ENCODE measurements around the gene SORCS2. TPM values are rescaled to one million over a fixed set of nuclear protein-coding genes. Genes with fewer than 3 reads are reported as not detected.

SORCS2 gene
- total RNA-seq, 1 experiment from 2014 or later: 0.05 TPM

DNA sequence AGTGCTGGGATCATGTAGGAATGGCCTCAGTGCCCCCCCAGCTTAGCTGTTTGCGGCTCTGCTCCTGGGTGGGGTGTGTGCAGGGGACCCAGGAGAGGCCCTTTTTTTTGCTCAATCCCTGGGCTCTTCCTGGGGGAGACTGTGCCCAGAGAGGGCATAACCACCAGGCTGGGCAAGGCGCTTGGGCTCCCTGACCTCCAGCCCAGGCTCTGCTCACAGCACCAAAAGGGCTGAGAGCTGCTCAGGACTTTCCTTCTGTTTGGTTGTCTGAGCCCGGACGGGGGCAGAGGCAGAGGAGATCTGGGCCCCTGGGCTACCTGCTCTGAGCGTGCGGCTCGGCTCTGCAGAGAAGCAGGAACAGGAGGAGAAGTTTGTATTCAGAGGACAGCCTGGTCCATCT, 177.7 kb downstream of the SORCS2 start:
- Histone ChIP-seq H3K9me3 (replicated peaks) (no peaks in the 10 kb centered on the region), H3K36me3 (no peaks in the 10 kb centered on the region), H3K4me3 (no peak overlapping the region), H3K27ac (no peak overlapping the region), H3K4me1 (replicated peaks) (no peaks in the 10 kb centered on the region), H3K27me3 (replicated peaks) (no peaks in the 10 kb centered on the region)
- no peak for DNase-seq (ENCODE audit: low read depth in 1 of 2, low spot score in 2 of 2)

DNA sequence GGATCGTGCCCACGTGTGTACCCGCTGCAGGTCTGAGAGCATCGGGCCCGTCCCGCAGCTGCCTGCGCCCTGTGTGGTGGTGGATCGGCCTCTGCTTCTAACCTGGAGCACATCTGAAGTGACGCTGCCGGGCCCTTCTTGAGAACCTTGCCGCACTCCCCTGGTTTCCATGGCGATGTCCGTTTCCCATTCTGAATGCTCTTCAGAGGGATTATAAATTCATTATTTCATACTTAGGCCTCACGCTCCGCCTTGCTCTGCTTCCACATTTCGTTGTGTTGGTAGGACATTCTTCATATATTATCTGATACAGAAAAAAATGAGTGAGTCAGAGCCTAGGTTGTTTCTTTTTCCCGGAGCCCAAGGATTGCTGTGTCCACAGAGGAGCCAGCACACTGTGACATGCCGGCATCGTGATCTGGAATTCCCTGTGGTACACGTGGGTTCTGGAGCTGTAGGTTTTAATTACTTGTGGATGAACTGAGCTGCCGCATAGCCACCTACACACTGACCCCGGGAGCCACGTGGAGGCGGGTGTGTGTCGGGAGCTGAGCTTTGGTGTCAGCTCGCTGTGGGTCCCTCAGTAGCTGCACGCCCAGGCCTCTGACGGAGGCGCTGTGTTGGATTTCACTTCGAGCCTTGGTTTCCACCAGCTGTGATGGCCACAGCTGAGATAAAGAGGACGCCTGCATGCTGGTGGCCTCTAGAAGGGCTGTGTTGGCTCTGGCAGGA, 179.0 kb downstream of the SORCS2 start:
- Histone ChIP-seq H3K27me3 (replicated peaks) (no peaks in the 10 kb centered on the region), H3K27ac (no peak overlapping the region), H3K36me3 (no peaks in the 10 kb centered on the region), H3K4me1 (replicated peaks) (no peaks in the 10 kb centered on the region), H3K4me3 (no peak overlapping the region), H3K9me3 (replicated peaks) (no peaks in the 10 kb centered on the region)
- no peak for DNase-seq (ENCODE audit: low read depth in 1 of 2, low spot score in 2 of 2)

DNA sequence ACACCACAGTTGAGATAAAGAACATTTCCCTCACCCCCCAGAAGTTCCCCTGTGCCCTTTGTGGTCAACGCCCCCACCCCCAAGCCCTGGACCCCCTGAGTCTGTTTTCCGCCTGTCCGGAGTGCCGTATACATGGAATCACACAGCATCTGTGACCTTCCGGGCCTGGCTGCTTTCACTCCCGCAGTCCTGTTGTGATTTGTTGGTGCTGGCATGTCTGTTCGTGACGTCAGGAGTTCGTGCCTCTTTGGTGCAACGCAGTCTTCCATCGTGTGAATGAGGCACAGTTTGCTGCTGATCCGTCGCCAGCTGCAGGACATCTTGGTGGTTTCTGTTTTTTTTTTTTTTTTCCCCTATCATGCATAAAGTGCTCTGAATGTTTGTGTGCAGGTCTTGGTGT, 180.3 kb downstream of the SORCS2 start:
- no peaks in the 10 kb centered on the region for H3K27me3 ChIP-seq (replicated peaks)
- no peak overlapping the region for H3K27ac ChIP-seq
- H3K9me3 ChIP-seq (replicated peaks): no peaks in the 10 kb centered on the region
- H3K4me3 ChIP-seq: no peak overlapping the region
- DNase-seq (ENCODE audit: low read depth in 1 of 2, low spot score in 2 of 2): no peak
- no peaks in the 10 kb centered on the region for H3K4me1 ChIP-seq (replicated peaks)
- H3K36me3 ChIP-seq: no peaks in the 10 kb centered on the region

DNA sequence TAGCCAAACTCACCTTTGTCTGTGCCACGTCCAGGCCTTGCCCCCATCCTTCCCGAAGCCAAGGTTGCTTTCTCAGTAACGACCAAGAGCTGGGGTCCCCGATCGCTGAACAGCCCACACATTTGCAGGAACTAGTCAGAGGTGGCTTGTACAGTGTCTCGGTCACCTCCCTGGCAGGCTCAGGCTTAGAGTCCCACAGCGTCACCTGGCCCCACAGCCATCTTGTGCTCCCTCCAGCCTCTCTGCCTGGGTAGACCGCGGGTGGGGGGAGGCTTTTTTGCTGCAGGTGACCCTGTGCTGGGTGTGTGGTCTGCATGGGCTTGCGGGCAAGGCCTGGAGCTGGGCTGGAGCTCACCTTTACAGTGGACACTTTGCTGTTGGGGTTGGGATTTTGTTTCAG, 182.2 kb downstream of the SORCS2 start:
- Histone ChIP-seq H3K27me3 (replicated peaks) (no peaks in the 10 kb centered on the region), H3K36me3 (no peaks in the 10 kb centered on the region), H3K27ac (no peak overlapping the region), H3K9me3 (replicated peaks) (no peaks in the 10 kb centered on the region), H3K4me3 (no peak overlapping the region), H3K4me1 (replicated peaks) (no peaks in the 10 kb centered on the region)
- no peak for DNase-seq (ENCODE audit: low read depth in 1 of 2, low spot score in 2 of 2)

DNA sequence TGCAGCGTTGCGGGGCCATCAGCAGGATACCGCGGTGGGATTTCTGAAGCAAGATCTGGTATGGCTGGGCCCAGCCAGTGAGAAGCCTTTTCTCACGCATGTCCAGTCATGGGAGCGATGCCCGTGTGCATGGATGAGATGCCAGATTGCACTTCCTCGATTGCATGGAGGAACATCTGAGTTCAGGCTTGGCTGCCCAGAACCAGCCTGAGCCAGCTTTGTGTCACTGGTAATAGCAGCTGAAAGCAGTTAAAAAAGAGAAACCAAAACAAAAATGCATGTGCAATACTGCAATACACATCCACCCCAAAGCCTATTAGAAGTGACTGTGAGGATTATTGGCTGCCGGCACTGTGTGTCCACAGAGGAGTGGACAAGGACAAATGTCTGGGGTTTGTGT, 183.1 kb downstream of the SORCS2 start:
- Histone ChIP-seq H3K4me3 (no peak overlapping the region), H3K27me3 (replicated peaks) (no peaks in the 10 kb centered on the region), H3K36me3 (no peaks in the 10 kb centered on the region), H3K27ac (no peak overlapping the region), H3K9me3 (replicated peaks) (no peaks in the 10 kb centered on the region), H3K4me1 (replicated peaks) (no peaks in the 10 kb centered on the region)
- no peak for DNase-seq (ENCODE audit: low read depth in 1 of 2, low spot score in 2 of 2)

DNA sequence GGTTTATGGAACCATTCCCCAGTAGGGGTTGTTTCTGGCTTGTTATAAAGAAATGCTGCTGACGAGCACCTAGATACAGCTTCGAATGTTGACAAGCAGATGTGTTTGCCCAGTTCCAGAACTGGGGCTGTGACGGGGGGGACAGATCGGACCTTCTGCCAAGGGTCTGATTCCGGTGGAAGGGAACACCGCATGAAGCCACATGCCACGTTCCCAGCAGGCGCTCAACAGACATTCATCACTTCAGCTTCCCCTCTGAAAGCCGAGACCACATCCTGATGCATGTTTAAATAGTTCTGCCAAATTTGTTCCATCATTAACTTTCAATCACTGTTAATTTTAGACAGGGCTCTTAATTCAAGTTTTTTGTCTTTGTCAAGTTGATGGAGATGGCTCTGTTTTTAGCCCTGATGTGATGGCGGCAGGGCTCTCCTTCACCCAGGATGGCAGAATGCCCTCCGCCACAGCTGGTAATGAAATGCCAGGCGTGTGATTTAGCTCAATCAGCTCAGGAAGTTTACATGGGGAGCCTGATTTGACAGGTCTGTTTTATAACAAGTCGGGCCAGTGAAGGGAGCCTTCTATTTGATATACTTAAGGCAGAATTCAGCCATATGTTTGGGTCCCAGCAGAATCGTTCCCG, 185.0 kb downstream of the SORCS2 start:
- no peak overlapping the region for H3K27ac ChIP-seq
- DNase-seq (ENCODE audit: low read depth in 1 of 2, low spot score in 2 of 2): no peak
- H3K27me3 ChIP-seq (replicated peaks): no peaks in the 10 kb centered on the region

DNA sequence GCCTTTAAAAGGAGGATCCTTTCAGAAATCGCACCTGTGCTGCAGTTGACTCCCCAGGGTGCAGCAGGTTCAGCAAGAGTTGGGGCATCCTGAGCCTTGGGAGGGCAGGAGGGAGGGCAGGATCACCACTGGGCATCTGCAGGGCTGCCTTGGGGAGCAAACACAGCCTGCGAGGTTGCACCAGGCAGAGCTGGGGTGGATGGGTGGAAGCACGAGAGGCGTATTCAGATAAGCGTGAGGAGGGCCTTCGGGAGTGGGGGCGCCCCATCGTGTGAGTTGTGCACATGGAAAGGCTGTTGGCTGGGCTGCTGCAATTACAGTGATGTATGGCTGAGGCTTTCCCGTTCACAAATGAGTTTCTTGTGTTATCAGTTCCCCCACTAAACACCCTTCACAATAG, 186.8 kb downstream of the SORCS2 start:
- Histone ChIP-seq H3K9me3 (replicated peaks) (no peaks in the 10 kb centered on the region), H3K4me1 (replicated peaks) (no peaks in the 10 kb centered on the region), H3K36me3 (no peaks in the 10 kb centered on the region), H3K27me3 (replicated peaks) (no peaks in the 10 kb centered on the region), H3K27ac (no peak overlapping the region), H3K4me3 (no peak overlapping the region)
- DNase-seq (ENCODE audit: low read depth in 1 of 2, low spot score in 2 of 2): no peak

More for the DNA sequence above, 185.0 kb downstream of the SORCS2 start:
- H3K4me1 ChIP-seq (replicated peaks): no peaks in the 10 kb centered on the region
- no peaks in the 10 kb centered on the region for H3K36me3 ChIP-seq
- H3K9me3 ChIP-seq (replicated peaks): no peaks in the 10 kb centered on the region
- H3K4me3 ChIP-seq: no peak overlapping the region

DNA sequence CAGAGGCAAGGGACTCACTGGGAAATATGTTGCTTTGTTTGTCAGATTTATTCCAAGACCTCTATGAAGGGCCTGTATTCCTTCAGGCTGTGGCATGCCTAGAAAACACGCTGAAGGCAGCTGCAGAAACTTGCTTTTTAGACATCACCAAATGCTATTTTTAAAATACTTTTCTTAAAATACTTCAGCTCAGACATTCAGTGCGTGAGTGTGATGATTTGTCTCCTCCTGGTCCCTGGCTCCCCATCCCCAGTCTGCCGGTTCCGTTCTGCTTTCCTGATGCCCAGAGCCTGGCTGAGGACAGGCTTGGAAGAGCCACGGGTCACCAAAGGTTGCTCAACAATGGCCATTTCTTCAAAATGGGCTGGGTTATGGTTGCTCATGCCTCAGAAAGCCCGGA, 187.4 kb downstream of the SORCS2 start:
- DNase-seq (ENCODE audit: low read depth in 1 of 2, low spot score in 2 of 2): no peak
- H3K4me1 ChIP-seq (replicated peaks): no peaks in the 10 kb centered on the region
- H3K27ac ChIP-seq: no peak overlapping the region
- H3K27me3 ChIP-seq (replicated peaks): no peaks in the 10 kb centered on the region
- H3K4me3 ChIP-seq: no peak overlapping the region
- no peaks in the 10 kb centered on the region for H3K36me3 ChIP-seq
- no peaks in the 10 kb centered on the region for H3K9me3 ChIP-seq (replicated peaks)

DNA sequence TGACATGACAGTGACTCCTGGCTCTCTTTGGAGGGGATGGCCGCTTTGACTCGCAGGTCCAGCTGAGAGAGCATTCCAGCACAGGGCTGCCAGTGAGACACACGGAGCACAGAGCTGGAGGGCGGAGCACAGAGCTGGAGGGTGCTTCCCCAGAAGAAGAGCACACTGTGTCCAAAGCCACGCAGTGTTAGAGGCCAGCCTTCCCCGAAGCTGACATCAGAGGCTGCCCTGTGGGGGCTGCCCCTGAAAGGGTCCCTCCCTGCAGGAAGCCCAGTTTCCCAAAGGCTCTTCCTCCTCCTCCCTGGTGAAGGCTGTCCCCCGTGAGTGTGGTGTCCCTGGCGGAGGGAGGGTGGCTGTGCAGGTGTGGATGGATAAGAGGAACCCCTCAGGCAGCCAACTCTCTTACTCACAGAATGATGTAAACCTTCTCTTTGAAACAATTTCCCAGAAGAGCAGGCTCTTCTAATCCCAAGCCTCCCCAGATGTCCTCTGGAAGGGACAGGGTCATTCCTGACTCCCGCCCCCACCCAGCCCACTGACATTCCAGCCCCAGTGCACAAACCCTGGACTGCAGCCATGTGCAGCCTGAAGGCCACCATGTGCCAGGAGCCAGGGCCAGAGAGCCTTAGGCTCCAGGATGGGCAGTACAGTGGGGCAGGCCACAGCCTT, 189.0 kb downstream of the SORCS2 start:
- Histone ChIP-seq H3K27me3 (replicated peaks) (no peaks in the 10 kb centered on the region), H3K4me3 (no peak overlapping the region), H3K36me3 (no peaks in the 10 kb centered on the region), H3K9me3 (replicated peaks) (no peaks in the 10 kb centered on the region), H3K4me1 (replicated peaks) (no peaks in the 10 kb centered on the region), H3K27ac (no peak overlapping the region)
- DNase-seq (ENCODE audit: low read depth in 1 of 2, low spot score in 2 of 2): no peak

DNA sequence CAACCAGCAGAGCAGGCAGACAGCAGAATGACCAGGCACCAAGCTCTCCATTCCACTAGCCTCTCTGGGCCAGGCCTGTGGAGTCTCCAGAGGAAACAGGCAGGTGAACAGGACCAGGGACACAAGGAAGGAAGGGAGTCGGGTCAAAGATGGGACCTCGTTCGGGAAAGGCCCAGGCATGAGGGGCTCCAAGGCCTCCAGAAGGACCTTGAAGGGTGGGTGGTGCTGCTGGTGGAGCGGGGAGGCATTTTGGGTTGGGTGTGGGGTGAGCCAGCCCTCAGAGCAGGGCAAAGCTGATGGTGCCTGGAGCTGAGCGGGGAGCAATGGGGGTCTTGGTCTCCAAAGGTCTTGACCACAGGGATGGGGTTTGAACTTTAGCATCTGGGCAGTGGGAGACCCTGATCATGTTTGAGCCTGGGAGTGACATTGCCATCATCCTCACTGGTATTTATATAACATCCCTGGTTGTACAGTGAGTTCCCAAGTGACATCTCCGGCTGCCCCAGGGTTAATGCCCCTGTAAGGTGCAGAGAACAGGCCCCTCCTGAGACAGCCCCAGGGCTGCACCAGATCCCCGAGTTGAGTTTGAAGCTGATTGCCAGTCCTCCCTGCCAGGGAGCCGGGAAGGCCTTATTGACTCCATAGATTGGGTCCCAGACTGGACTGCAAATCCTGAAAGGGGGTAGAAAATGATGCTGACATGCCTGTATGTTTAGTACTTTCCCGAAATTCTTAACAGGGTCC, 189.7 kb downstream of the SORCS2 start:
- Histone ChIP-seq H3K27ac (no peak overlapping the region), H3K27me3 (replicated peaks) (no peaks in the 10 kb centered on the region), H3K4me3 (no peak overlapping the region), H3K9me3 (replicated peaks) (no peaks in the 10 kb centered on the region), H3K4me1 (replicated peaks) (no peaks in the 10 kb centered on the region), H3K36me3 (no peaks in the 10 kb centered on the region)
- no peak for DNase-seq (ENCODE audit: low read depth in 1 of 2, low spot score in 2 of 2)

DNA sequence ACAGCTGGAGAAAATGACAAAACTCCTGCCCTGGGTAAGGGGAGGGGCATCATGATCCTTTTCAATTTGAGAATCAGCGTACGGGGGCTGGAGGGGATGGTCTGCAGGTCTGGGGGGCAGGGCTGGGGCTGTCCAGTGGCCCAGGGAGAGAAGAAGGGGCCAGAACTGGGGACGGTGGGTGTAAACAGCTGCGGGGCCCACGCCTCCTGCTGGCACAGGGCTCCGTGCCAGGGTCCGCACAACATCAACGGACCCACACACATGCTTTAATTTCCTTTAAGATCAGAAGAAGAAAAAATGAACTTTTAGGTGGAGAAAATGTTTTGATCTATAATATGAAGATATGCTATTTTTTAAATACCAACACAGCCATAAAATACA, 190.3 kb downstream of the SORCS2 start:
- Histone ChIP-seq H3K27ac (no peak overlapping the region), H3K4me1 (replicated peaks) (no peaks in the 10 kb centered on the region), H3K4me3 (no peak overlapping the region), H3K27me3 (replicated peaks) (no peaks in the 10 kb centered on the region), H3K36me3 (no peaks in the 10 kb centered on the region), H3K9me3 (replicated peaks) (no peaks in the 10 kb centered on the region)
- no peak for DNase-seq (ENCODE audit: low read depth in 1 of 2, low spot score in 2 of 2)

DNA sequence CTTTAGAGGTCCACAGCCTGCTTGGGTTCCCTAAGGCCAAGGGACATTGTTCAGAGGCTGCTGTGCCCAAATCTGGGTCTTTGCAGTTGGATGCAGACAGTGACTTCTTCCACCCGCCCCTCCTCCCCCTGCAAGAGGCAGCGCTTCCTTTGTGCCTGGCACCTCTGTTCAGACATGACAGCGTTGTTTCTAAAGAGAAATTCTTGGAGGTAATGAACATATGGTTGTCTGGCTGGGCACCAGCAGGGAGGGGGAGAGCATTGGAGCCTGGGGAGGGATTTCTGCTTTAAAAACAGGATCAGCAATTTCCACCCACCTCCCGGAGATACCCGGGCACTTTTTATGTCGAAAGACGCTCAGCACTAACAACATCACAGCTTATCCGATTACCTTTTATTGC, 190.9 kb downstream of the SORCS2 start:
- no peaks in the 10 kb centered on the region for H3K4me1 ChIP-seq (replicated peaks)
- H3K9me3 ChIP-seq (replicated peaks): no peaks in the 10 kb centered on the region
- peak in 1 of 2 experiments; percentile 2 for DNase-seq (ENCODE audit: low read depth in 1 of 2, low spot score in 2 of 2)
- no peak overlapping the region for H3K4me3 ChIP-seq
- H3K27me3 ChIP-seq (replicated peaks): no peaks in the 10 kb centered on the region
- no peak overlapping the region for H3K27ac ChIP-seq
- H3K36me3 ChIP-seq: no peaks in the 10 kb centered on the region

DNA sequence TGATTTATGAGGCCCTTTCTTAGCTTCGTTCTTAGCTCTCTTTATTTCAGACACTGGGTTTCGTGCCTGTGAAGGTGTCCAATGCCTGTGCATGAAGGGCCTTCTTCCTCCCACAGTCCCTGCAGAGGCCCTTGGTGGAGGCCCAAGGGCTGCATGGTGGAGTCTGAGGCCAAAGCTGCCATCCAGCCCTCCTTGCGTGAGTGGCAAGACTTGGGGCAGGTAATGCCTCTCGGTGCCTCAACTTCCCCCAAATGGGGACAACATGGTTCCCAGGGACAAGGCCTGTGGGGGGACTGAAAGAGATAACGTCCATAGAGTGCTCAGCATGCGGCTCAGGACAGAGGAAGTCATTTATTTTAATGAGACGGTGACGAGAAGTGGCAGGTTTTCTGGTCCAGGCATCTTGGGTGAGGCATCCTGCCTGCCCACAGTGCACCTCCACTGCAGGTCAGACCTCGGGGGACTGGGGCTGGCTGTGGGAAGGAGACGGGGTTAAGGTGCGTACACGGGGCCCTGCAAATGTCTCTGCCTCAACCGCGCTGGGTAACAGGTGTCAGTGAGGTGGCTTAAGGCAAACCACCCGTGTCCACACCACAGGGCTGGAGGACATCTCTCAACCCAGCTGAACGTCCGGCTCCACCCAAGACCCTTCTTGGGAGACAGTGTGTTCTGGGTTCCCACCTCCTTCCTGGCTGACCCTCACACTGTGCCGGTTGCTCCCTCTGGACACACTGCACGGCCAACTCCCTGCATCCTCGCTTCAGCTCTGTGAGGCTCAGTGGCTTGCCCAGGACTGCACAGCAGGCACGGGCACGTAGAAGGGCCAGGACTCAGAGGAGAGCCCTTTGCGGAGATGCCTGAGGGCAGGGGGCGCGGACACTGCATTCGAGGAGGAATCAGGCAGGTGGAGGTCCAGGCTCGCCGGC, 191.9 kb downstream of the SORCS2 start:
- Histone ChIP-seq H3K27ac (no peak overlapping the region), H3K4me3 (no peak overlapping the region), H3K27me3 (replicated peaks) (no peaks in the 10 kb centered on the region), H3K36me3 (no peaks in the 10 kb centered on the region), H3K4me1 (replicated peaks) (no peaks in the 10 kb centered on the region), H3K9me3 (replicated peaks) (no peaks in the 10 kb centered on the region)
- DNase-seq (ENCODE audit: low read depth in 1 of 2, low spot score in 2 of 2): peak in 1 of 2 experiments; percentile 8
